ENCODE results near the gene SYNPO2.

The SYNPO2 gene

DNA sequence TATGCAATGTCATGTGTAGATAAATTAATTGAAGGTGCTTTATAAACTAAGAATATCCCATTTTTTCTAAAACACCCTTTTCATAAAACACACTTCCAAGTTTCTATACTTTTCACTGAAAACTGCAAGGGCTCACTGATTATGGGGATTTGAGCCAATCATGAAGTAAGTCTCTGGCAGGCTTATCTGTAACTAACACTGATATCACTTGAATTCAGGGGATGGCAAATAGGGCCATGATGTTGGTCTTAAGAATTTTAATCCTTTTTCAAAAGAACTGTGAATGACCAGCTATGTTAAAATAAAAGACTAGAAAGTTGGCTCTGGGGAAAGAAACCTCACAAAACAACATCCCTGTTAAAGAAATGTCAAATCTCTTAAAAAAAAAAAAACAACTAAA lies 39.8 kb upstream of the SYNPO2 start:
- TF ChIP-seq, protein P1, sequence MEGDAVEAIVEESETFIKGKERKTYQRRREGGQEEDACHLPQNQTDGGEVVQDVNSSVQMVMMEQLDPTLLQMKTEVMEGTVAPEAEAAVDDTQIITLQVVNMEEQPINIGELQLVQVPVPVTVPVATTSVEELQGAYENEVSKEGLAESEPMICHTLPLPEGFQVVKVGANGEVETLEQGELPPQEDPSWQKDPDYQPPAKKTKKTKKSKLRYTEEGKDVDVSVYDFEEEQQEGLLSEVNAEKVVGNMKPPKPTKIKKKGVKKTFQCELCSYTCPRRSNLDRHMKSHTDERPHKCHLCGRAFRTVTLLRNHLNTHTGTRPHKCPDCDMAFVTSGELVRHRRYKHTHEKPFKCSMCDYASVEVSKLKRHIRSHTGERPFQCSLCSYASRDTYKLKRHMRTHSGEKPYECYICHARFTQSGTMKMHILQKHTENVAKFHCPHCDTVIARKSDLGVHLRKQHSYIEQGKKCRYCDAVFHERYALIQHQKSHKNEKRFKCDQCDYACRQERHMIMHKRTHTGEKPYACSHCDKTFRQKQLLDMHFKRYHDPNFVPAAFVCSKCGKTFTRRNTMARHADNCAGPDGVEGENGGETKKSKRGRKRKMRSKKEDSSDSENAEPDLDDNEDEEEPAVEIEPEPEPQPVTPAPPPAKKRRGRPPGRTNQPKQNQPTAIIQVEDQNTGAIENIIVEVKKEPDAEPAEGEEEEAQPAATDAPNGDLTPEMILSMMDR (IDR thresholded peaks at IDR 0.05; ENCODE audit: low read depth, low read length), result no peak
- DNase-seq (ENCODE audit: extremely low read depth, low read depth), result no peak

DNA sequence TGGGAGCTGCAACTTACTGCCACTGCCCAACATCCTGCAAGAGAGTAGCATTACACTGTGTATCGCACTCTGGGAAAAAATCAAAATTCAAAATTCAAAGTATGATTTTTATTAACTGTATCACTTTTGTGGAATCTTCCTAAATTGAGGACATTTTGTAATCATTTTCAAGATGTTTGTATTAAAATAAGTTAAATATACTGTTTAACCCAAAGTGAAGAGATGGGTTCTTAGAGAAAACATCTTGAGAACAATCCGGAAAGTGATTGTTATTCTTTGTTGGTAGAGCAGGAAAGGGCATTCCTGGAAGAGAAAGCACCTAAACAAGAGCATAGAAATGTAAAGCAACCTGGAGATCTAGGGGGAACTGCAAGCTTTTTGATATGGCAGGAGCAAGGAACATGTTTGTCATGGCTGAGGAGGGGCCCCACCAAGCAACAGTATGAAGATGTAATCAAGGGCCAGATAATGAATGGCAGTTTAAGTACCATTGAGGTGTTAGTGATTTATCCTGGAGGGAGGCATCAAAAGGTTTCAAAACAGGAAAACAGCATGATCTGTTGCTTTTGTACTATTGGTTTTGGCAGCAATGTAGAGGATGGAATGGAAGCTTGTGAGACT lies 38.7 kb upstream of the SYNPO2 start:
- no peak for DNase-seq (ENCODE audit: extremely low read depth, low read depth)
- TF ChIP-seq, protein P1 (IDR thresholded peaks at IDR 0.05; ENCODE audit: low read depth, low read length), result no peak

DNA sequence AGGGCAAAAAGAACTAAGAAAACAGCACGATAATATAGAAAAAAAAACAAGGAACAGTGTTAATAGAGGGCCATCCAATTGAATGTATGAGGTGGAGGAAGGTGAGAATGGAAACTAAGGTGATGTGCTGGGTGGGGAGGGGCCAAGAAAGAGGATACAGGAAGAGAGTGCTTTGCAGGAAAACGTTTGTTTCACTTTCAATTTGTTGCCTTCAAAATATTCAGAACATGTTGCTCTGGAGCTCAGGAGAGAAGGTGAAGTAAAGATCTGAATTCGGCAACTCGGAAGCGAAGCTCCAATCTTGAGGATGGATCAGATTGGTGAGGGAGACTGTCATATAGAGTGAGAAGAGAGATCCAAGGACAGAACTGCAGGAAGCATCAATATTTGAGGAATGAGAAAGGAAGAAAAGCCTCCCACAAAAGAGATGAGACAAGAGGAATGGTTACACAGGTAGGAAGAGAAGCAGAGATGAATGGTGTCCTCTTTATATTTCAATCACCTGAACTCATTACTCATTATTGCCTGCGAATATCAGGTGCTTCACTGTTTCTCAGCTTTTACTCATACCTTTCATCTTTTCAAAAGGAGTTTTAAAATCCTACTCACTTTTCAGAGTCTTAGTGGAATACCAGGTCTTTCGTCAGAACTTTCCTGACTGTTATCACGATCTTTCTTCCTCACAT lies 38.0 kb upstream of the SYNPO2 start:
- DNase-seq (ENCODE audit: extremely low read depth, low read depth), result no peak
- TF ChIP-seq, protein P1 (IDR thresholded peaks at IDR 0.05; ENCODE audit: low read depth, low read length), result no peak

DNA sequence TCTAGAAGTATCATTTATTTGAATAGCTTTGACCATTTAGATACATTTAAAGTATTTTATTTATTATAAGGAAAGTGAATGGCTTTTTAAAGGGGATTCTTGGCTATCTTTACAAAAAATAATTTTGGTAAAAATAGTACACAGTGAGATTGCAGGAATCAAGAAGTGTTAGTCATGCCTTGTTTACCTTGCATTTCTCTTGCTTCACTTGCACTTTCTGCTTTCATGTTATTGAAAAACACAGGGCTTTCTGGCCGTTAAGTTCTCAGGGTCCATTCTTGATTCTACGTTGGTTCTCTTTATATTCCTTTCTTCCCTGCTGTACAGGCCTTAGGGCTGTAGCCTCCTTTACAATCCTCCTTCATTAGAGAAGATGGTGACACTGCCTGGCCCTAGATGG lies 30.9 kb upstream of the SYNPO2 start:
- TF ChIP-seq, protein P1 (IDR thresholded peaks at IDR 0.05; ENCODE audit: low read depth, low read length), result no peak
- DNase-seq (ENCODE audit: extremely low read depth, low read depth), result no peak

DNA sequence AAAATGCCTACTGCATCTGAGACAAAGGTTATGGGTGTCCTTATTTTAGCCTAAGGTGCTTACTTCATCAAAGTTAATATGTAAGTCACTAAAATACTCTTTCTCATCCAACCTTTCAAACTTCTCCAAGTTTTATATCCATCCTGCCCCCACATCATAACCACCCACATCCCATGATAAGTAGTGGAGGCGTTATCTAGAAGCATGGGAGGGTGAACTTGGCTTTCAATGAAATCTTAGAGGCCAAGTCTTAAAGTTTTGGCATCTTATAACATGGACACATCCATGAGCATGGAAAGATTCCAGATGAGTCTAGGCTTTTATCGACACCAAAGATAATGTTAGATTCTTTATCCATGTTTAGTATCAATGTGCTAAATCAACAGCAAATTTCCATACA lies 29.9 kb upstream of the SYNPO2 start:
- DNase-seq (ENCODE audit: extremely low read depth, low read depth), result no peak
- TF ChIP-seq, protein P1 (IDR thresholded peaks at IDR 0.05; ENCODE audit: low read depth, low read length), result no peak

DNA sequence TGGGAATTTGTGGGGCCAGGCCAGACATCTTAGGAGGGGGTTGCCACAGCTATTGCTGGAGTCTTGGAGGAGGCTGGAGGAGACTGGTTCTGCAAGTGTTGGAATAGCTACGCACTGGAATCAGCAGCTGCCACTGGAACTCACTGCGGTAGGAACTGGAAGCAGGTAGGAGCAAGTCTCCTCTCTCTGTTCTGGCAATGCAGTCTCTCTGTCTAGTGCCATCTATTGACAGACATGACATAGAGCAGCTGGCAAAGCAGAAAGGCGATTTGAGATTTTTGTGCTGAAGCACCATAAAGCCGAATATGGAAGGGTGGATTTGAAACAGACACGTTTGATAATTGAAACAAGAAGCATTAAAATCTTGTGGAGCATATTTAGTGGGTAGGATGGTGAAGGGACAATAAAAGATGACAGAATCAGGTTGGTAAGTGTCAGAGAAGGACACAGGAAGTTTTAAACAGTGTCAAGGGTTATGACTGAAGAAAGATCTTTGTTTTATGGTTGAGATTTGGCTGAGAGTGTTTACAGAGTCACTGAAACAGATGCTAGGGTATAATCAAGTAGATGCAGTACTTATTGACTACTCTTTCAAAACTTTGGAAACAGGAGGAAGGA lies 23.5 kb upstream of the SYNPO2 start:
- TF ChIP-seq, protein P1 (IDR thresholded peaks at IDR 0.05; ENCODE audit: low read depth, low read length), result peak; percentile 77

DNA sequence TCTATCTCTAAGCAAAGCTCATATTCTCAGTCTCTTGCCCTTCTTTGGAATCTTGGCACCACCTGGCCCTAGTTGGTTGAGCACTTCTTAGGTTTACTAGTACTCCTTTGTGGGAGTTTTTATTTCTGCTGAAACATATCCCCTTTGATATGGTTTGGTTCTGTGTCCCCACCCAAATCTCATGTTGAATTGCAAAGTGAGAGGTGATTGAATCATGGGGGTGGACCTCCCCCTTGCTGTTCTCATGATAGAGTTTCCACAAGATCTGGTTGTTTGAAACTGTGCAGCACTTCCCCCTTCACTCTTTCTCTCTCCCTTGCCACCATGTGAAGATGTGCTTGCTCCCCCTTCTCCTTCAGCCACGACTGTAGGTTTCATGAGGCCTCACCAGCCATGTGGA lies 22.2 kb upstream of the SYNPO2 start:
- no peak for DNase-seq (ENCODE audit: extremely low read depth, low read depth)
- TF ChIP-seq, protein P1 (IDR thresholded peaks at IDR 0.05; ENCODE audit: low read depth, low read length), result no peak

More for the DNA sequence above, 23.5 kb upstream of the SYNPO2 start:
- no peak for DNase-seq (ENCODE audit: extremely low read depth, low read depth)

All from AG09319 (cell line).